OCI-LY7 (cell line): ENCODE data around the gene FMN2.

Experiments
- EZH2phosphoT487 ChIP-seq: fragments of 200-600 bp; sonication (generic); IDR thresholded peaks from 2 replicates; pipeline ENCODE4 v1.6.1; 2018; ENCODE audit warnings: low read depth, borderline replicate concordance, mild to moderate bottlenecking, mixed run types, antibody characterized with exemption, low read length, moderate library complexity, mixed read lengths
- TF ChIP-seq, protein P1 (sequence below): fragments of 200-600 bp; sonication (generic); conservative IDR thresholded peaks from 2 replicates; pipeline ENCODE4 v1.5.1; 2014; ENCODE audit warnings: mild to moderate bottlenecking, antibody characterized with exemption, low read length, moderate library complexity, mixed read lengths

GRCh38 chr1:240058049-240058448 lies 33.6 kb upstream of the FMN2 start:
- TF ChIP-seq, protein P1, sequence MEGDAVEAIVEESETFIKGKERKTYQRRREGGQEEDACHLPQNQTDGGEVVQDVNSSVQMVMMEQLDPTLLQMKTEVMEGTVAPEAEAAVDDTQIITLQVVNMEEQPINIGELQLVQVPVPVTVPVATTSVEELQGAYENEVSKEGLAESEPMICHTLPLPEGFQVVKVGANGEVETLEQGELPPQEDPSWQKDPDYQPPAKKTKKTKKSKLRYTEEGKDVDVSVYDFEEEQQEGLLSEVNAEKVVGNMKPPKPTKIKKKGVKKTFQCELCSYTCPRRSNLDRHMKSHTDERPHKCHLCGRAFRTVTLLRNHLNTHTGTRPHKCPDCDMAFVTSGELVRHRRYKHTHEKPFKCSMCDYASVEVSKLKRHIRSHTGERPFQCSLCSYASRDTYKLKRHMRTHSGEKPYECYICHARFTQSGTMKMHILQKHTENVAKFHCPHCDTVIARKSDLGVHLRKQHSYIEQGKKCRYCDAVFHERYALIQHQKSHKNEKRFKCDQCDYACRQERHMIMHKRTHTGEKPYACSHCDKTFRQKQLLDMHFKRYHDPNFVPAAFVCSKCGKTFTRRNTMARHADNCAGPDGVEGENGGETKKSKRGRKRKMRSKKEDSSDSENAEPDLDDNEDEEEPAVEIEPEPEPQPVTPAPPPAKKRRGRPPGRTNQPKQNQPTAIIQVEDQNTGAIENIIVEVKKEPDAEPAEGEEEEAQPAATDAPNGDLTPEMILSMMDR = no peak
- no peak for TF ChIP-seq EZH2phosphoT487
